Transverse colon (tissue), 4 donors: ENCODE measurements around the gene SREK1. TPM values are rescaled to one million over a fixed set of nuclear protein-coding genes. Genes with fewer than 3 reads are reported as not detected.

Source experiments
- DNase-seq: peaks from one replicate; pipeline ENCODE4 v3.0.0-alpha.2; 2019
- H3K27ac ChIP-seq, 4 donors: fragments of 200-600 bp; sonication (generic); 2 replicates each; pipeline ENCODE4 v1.5.1; 2016 to 2018; ENCODE audit warnings: inconsistent platforms in 4 of 4
- H3K27me3 ChIP-seq: fragments of 200-600 bp; sonication (generic); 2 replicates; pipeline ENCODE4 v1.5.1; 2017; ENCODE audit warnings: inconsistent platforms
- H3K36me3 ChIP-seq, 4 donors: fragments of 200-600 bp; sonication (generic); 2 replicates each; pipeline ENCODE4 v1.5.1; 2017 to 2019; ENCODE audit warnings: inconsistent platforms in 4 of 4
- H3K4me1 ChIP-seq, 4 donors: fragments of 200-600 bp; sonication (generic); 2 replicates each; pipeline ENCODE4 v1.5.1; 2017 to 2020; ENCODE audit warnings: inconsistent platforms in 4 of 4
- H3K4me3 ChIP-seq, 4 donors: fragments of 200-600 bp; sonication (generic); 1 replicate in 1 of 4; 2 replicates in 3 of 4; pipeline versions ENCODE4 v1.5.1 to v1.6.1; 2017 to 2019; ENCODE audit warnings: inconsistent platforms in 4 of 4
- H3K9me3 ChIP-seq, 2 donors: fragments of 200-600 bp; sonication (generic); 2 replicates each; pipeline ENCODE4 v1.5.1; 2017 to 2019; ENCODE audit warnings: inconsistent platforms in 2 of 2
- CTCF ChIP-seq, 5 experiments: fragments of 200-600 bp in 3 of 5; fragments of 450-650 bp in 2 of 5; sonication (generic) in 3 of 5; IDR thresholded peaks; 1 replicate in 2 of 5; 2 replicates in 3 of 5; pipeline ENCODE4 v1.5.1; 2016 to 2017; ENCODE audit warnings: antibody characterized with exemption in 5 of 5, inconsistent platforms in 3 of 5, mild to moderate bottlenecking in 2 of 5, moderate library complexity in 1 of 5
- EP300 ChIP-seq: sonication (generic); formaldehyde crosslinking; IDR thresholded peaks from one replicate; pipeline ENCODE4 v1.6.1; 2017; ENCODE audit warnings: antibody characterized with exemption, low read depth
- POLR2A ChIP-seq: fragments of 450-650 bp; IDR thresholded peaks from one replicate; pipeline ENCODE4 v1.6.1; 2016; ENCODE audit warnings: antibody characterized with exemption, mild to moderate bottlenecking, moderate library complexity
- POLR2AphosphoS5 ChIP-seq, 3 donors: sonication (generic); formaldehyde crosslinking; IDR thresholded peaks; one replicate each; pipeline ENCODE4 v1.6.1; 2016; ENCODE audit warnings: antibody characterized with exemption in 3 of 3
- WGBS, 2 donors: methylation state at CpG; one replicate each; pipeline ENCODE4 v1.1.5; 2018; ENCODE audit warnings: low coverage in 1 of 2; 5-methylcytosine and 5-hydroxymethylcytosine counted together
- in situ Hi-C, 4 donors: fragments of 200-750 bp; cut with MboI; loops; one replicate each; pipeline versions ENCODE4 v1.15.0 to v1.15.1; 2017; ENCODE audit warnings: low sequenced_read_pairs in 3 of 4, low pct_ligation_motif_present in 1 of 4, low pct_unique_long_range_greater_than_20kb in 1 of 4
- intact Hi-C: fragments of 100-400 bp; cut with DNase I; formaldehyde crosslinking; loops from one replicate; pipeline ENCODE4 v1.15.1; 2023; ENCODE audit warnings: low total_unique reads
- total RNA-seq, 4 donors: library from RNA; depleted of rRNA; stranded (reverse); fragments of >200 nt; gene quantifications; one replicate each; pipeline ENCODE4 v1.1.0, GENCODE V29; 2016

The SREK1 gene
- total RNA-seq, 4 donors from 2014 or later: 81.6 to 152 (median 129) TPM

GRCh38 chr5:66206465-66206864 lies 62.4 kb downstream of the SREK1 start:
- WGBS, 2 donors: 89 to 90% methylated on average over 5 of the region's 5 CpGs
- Histone ChIP-seq H3K4me1 (peaks cover 0 to 5% (median 0%) of the 10 kb centered on the region in 4 donors), H3K9me3 (no peaks in the 10 kb centered on the region), H3K4me3 (no peak overlapping the region), H3K36me3 (no peaks in the 10 kb centered on the region), H3K27ac (peak overlapping the region in 1 of 4 donors; percentile 80), H3K27me3 (no peaks in the 10 kb centered on the region)
- TF ChIP-seq POLR2AphosphoS5 (IDR thresholded peaks at IDR 0.05): no peak
- TF ChIP-seq EP300: no peak
- TF ChIP-seq CTCF (IDR thresholded peaks at IDR 0.05): no peak
- no peak for DNase-seq
- intact Hi-C loops: no loop called here
- in situ Hi-C loops: no loop called here

GRCh38 chr5:66207800-66208561 lies 63.9 kb downstream of the SREK1 start:
- Histone ChIP-seq H3K4me1 (peaks cover 0 to 5% (median 0%) of the 10 kb centered on the region in 4 donors), H3K27me3 (no peaks in the 10 kb centered on the region), H3K36me3 (no peaks in the 10 kb centered on the region), H3K27ac (peak overlapping the region in 3 of 4 donors; percentile 29 to 80 (median 59)), H3K9me3 (no peaks in the 10 kb centered on the region), H3K4me3 (no peak overlapping the region)
- in situ Hi-C loops: no loop called here
- DNase-seq: no peak
- no peak for TF ChIP-seq EP300
- TF ChIP-seq POLR2AphosphoS5 (IDR thresholded peaks at IDR 0.05): peak in 2 of 3 donors; percentile 28 to 51
- intact Hi-C loops: no loop called here
- 69 to 80% methylated on average over 8 to 10 of the region's 10 CpGs for WGBS, 2 donors

- intact Hi-C loops: no loop called here
- peak overlapping the region in 3 of 4 donors; percentile 10 to 80 (median 59) for H3K27ac ChIP-seq
- TF ChIP-seq CTCF (IDR thresholded peaks at IDR 0.05) (no peak), POLR2AphosphoS5 (IDR thresholded peaks at IDR 0.05) (no peak), EP300 (no peak), POLR2A (no peak)
- 86 to 93% methylated on average over 2 to 4 of the region's 4 CpGs for WGBS, 2 donors
- no peaks in the 10 kb centered on the region for H3K9me3 ChIP-seq
- H3K36me3 ChIP-seq: no peaks in the 10 kb centered on the region
- in situ Hi-C loops: no loop called here
- no peak overlapping the region for H3K4me3 ChIP-seq
- H3K27me3 ChIP-seq: no peaks in the 10 kb centered on the region
- no peak for DNase-seq
- H3K4me1 ChIP-seq: peaks cover 0 to 5% (median 0%) of the 10 kb centered on the region in 4 donors
These were observed 65.2 kb downstream of the SREK1 start for GRCh38 chr5:66209350-66209749.

- intact Hi-C loops (no loop called here), in situ Hi-C loops (no loop called here)
- Histone ChIP-seq H3K27ac (peak overlapping the region in 3 of 4 donors; percentile 10 to 80 (median 59)), H3K27me3 (no peaks in the 10 kb centered on the region), H3K36me3 (no peaks in the 10 kb centered on the region), H3K4me3 (no peak overlapping the region), H3K4me1 (peaks cover 0 to 5% (median 0%) of the 10 kb centered on the region in 4 donors), H3K9me3 (no peaks in the 10 kb centered on the region)
- TF ChIP-seq POLR2A (no peak), POLR2AphosphoS5 (IDR thresholded peaks at IDR 0.05) (no peak), CTCF (IDR thresholded peaks at IDR 0.05) (no peak), EP300 (no peak)
- DNase-seq: no peak
- 73 to 81% methylated on average over 4 to 6 of the region's 6 CpGs for WGBS, 2 donors
These were observed 65.7 kb downstream of the SREK1 start for GRCh38 chr5:66209794-66210193.
